ENCODE results near the gene LRRC47.
A peak's percentile ranks its signal among the peaks of the same experiment; 100 is the strongest.

Gene LRRC47

DNA sequence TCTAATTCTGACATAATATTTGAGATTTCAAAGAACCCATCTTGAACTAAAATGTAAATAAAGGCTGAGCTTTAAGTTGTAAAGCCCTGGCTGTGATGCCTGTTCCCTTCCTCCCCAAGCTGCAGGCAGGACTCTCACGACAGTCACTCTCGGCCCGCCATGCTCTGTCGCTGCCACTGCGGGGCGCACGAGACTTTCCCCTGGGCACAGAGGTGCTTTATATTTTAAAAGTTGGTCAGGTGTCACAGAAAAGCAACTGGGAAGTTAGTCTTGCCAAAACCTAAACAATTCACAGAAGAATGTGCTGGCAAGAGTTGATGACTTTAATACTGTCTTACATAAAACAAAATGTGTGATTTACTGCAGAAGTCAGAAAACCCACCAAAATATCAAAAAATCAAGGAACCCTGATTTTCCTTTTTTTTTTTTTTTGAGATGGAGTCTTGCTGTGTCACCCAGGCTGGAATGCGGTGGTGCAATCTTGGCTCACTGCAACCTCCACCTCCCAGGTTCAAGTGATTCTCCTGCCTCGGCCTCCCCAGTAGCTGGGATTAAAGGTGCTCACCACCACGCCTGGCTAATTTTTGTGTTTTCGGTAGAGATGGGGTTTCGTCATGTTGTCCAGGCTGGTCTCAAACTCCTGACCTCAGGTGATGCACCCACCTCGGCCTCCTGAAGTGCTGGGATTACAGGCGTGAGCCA lies 10.7 kb downstream of the LRRC47 start:
- peak; percentile 8 for DNase-seq

DNA sequence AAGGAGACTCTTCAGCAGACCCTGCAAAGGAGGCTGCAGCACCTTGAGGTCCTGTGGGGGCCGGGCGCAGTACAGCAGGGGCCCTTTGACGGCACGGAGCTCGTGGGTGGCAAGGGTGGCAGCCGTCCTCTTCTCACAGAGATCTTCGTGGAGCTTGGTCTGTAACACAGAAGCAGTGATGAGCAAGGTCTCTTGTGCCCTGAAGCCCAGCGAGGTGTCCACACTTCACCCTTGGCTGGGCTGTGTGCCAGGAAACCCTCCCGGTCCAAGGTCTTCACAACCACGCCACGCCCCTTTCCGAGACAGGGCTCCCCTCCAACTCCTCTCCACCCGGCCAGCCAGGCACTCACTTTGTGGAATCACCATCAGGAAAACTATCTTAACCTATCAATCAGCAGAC lies 11.3 kb downstream of the LRRC47 start:
- DNase-seq = no peak

DNA sequence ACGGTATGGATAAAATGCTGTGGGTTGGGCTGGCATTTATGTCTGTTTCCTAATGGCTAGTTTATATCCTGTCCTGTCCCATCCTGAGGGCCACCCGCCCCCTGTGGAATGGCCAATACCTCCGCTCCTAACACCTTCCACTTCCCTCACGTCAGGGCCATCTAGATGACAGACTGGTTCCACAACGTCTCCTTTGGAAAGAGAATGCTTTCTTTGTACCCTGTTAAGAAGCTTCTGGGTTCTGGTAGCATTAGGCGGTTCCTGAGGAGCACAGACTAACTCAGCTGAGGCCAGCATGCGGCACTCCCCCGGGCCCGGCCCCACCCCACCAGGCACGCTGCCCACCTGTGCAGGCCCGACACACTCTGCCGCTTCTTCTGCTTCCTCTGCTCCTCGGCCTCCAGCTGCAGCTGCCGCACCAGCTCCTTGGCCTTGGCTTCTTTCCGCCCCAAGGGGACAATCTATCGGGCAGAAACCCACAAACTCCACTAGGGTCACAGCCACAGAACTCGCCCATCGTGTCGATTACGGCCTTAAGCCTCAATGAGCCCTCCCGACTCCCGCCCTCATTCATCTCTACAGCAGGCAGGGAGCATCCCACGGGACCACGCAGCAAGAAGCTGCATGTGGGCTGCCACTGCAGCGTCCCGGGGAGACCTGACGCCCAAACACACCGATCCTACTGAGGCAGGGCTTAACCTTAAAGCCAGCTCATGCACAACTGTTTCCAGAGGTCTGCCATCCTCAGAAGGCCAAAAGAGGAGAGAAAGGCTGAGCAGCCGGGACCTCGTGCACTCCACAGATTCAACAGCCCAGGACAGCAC lies 12.4 kb downstream of the LRRC47 start:
- DNase-seq = no peak

DNA sequence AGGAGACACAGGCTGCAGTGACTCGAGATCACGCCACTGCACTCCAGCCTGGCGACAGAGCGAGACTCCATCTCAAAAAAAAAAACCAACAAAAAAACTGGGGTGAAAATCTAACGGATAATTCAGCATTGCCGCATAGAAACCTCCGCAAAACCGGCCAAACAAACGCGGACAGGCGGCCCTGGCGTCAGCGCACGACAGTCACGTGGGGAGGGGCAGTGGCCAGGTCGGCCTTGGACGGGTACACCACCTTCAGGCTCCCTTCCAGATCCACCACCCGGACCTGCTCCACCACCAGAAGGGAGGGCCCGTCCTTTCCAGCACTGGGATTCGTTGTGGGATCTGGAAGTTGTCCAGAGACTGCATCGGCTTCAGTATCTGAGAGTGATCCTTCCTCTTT lies 15.4 kb downstream of the LRRC47 start:
- no peak for DNase-seq

DNA sequence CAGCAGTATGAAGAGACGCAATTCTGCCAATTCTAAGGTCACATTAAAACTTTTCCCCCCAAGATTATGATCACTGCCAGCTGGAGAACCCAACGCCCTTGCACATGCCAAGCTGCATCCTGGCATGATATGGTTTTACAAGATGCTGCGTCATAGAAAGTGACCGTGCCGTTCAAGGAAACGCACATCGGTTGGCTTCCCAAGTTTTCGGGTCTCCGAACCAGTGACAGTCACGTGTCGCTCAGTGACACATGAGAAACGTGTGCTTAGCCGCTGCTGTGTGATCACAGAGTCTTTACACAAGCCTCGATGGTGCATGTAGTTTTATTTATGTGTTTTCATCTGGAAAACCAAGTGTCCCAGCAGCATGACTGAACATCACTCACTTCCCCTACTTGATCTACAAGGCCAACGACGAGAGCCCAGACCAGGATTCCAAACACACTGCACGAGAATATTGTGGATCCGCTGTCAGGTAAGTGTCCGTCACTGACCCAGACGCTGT lies 16.3 kb downstream of the LRRC47 start:
- no peak for DNase-seq

DNA sequence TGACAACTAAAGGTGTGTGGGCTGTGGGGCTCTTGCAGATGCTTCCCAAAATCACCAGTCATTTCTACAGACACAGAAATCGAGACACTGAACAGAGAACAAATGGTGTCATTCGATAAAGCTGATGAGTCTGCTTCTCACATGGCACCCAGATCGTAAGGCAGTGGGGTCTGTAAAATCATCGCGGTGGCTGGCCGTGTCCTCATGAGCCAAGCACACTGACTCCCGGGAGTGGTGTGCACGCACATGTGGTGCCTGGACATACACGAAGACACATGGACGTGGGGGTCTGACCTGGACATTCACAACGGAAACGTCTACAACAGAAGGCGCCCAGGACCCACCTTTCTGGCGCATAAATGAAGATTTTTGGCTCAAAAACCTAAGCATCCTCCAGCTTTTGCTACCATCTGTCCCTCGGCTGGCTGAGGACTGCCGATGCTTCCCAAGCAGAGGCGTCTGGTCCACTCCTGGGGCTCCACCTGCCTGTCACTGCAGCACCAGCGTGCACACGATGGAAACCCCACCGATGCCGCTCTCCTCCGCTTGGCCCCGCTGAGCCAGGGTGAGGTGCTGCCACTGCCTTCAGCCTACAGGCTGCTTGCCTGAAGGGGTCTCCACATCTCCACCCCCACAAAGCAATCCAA lies 16.9 kb downstream of the LRRC47 start:
- no peak for DNase-seq

DNA sequence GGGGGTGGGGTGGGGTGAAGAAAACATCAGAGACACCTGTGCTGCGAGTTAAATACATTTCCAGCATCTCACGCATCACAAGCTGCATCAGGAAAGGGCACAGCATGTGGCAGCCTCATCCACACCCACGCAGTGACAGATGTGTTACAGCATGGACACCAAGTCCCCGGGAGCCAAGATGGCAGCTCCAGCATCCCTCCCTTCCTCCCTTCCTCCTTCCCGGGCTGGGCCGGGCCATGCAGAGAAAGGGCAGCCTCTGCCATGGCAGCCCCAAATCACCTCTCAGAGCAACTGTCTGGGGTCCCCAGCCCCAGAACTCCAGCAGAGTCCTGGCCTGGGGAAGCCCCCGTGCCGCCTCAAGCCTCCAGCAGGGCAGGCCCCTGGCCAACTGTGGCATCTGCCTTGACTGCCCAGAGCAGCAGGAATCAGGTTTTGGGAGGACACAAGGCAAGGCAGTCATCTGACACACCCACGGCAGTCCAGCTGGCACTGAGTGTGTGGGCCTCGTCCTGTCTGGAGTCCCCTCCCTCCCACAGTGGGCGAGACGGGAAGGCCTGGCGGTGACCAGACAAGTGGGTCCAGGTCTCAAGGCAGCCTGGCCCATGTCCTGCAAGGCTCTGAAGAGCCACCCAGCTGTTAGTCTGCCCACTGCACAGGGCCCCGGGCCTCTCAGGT lies 17.6 kb downstream of the LRRC47 start:
- no peak for DNase-seq

DNA sequence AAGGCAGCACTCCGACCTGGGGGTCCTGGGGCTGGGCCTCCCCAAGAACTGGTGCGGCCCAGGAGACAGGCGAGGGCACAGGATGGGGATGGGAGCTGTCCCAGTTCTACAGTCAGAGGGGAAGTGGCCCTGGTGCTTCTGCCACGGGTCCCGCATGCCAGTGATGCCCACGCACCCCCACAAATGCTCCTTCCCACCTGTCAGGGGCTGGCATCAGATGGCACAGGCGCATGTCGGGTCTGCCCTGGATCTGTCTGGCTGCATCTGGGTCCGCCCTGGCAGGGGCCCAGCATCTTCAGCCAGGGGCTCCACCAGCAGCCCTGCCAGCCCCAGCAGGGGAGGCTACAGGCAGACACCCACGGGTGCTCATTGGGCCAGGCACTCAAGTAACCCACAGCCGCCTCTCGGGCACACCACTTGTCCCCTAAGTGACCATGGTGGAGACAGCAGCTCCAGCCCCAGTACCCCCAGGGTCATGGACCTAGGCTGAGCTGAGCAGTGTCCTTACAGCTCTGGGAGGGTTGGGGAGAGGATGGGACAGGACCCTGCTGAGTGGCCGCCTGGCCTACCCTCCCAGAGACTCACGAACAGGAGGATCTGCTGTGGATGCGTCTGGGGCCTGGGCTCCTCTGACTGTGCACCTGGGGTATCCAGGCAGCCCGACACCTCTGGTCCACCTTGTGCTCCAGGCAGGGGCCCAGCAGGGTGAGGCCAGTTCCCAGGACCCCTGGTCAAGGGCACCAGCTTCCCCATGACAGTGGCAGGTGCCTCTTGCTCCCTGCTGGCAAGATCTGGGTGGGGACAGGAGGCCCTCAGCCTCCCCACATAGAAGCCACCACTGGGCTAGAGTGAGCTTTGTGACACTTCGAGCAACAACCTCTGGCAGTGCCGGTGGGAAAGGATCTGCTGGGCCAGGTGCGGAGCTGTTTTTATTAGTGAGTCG lies 18.4 kb downstream of the LRRC47 start:
- no peak for DNase-seq

DNA sequence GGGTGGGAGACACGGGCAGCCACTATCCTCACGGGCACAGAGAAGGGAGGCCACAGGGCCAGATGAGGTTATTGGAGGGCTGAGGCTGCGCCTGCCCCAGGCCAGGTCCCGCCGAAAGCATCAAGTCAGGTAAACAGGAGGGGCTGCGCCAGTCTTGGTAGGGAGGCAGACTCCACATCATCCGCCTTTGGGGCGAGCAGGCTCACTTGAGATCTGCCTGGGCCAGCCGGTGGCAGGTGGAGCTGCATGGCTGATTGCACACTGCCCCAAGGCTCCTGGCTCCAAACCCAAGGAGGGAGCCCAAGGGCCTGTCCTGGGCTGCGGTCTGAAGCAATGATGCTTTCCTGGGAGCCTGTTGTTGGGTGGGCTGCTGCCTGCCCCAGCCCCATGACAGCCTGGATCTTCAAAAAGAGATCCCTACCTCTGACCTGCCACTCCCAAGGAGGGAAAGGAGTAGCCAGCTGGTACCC lies 19.2 kb downstream of the LRRC47 start:
- no peak for DNase-seq

DNA sequence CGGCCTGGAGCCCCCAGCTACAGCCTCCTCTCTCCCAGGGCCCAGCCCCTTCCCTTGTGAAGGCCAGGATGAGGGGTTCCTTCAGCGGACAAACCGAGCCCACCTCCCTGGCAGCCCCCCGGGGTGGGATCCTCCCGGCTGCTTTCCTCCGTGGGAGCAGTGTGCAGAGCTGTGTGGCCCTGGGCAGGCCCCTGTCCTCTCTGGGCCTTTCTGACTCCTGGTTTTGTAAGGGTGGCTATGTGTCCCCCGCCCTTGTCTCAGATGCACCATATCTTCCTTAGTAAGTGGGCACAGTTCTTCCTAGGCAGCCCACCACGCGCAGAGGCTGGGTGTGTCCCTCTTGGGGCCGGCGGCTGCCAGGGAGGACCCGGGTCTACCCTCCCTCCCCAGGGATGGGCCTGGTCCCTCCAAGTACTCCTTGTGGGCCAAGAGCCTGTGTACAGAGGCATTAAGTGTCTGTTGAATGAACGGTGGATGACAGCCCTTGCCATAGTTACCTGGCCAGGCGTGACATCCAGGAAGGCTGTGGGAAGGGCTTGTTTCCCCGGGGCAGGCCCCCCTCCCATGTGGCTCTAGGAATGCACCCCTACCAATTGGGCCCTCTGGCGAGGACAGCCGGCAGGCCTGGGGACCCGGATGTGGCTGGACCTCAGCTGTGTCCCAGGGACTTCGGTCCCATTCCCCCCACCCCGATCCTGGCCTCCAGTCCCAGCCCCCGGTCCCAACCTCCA lies 19.9 kb downstream of the LRRC47 start:
- no peak for DNase-seq

DNA sequence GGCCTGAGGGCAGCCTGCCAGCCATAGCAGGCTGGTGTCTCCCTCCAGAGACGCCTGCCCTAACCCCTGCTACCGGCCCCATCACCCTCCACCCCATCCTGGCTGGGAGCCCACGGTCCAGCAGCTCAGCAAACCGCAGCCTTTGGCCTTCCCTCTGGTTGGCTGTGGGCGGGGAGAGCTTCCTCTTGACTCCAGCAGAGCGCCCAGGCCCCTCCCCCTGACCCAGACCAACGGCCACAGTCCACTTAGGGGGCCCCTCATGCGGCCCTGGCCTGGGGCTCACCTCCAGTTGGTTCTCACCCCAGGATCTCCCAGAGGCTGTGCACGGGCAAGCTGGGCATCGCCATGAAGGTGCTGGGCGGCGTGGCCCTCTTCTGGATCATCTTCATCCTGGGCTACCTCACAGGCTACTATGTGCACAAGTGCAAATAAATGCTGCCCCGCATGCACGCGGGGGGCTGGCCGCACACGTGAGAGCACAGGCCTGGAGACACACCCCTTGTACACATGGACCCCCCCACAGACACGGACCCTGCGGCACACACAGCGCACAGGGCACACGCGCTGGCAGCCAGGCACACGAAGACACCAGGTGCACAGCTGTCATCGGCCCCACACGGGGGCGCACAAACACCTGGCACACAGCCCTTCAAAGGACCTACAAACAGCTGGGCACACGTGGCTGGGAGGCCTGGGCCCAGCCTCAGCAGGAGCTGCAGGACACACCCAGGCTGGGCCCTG lies 20.6 kb downstream of the LRRC47 start:
- peak; percentile 63 for DNase-seq

DNA sequence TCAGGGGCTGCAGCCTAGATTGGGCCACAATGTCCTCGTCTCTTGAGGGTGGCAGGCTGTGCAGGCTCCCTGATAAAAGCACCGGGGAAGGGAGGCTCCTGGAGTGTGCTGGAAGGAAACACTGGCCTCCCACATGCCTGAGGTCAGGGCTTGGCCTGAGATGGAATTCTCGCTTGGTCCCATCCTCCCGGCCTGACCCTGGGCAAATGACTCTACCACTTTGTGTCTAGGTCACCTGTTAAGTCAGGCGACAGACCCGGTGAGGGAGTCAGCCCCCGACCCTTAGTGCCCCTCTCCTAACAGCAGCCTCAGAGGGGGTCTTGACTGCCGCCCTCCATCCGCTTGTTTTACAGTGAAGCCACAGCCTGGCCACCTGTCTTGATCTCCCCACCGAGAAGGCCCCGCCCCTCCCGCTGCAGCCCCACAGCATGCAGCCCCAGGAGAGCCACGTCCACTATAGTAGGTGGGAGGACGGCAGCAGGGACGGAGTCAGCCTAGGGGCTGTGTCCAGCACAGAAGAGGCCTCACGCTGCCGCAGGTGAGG lies 21.3 kb downstream of the LRRC47 start:
- DNase-seq = no peak

DNA sequence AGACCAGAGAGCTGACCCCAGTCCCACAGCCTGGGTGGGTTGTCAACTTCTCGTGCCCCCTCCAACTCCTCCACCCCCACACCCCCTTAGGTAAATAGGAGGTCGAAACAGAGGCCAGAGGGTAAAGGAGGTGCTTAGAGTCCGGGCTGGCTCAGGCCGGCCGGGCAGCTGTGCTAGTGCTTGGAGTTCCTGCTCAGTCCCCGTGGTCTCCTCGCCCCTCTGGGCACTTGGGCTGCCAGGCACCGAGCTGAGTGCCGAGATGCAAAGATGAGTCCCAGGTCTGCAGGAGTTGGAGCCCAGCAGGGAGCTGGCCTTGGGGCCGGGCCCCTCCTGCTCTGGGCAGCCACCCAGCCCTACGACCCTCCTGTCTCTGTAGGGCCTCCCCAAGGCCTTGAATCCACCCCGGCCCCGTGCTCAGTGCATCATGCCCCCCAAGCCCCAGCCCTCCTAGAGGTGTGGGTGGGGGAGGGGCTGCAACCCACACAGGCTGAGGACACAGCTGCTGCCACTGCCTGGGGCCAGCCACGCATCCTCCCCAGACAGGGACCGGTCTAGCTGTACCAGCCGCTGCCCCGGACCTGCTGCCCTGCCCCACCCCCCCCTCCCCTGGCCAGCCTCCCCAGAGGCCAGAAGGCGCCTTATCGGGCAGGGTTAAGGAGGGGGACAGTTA lies 21.9 kb downstream of the LRRC47 start:
- DNase-seq = no peak

DNA sequence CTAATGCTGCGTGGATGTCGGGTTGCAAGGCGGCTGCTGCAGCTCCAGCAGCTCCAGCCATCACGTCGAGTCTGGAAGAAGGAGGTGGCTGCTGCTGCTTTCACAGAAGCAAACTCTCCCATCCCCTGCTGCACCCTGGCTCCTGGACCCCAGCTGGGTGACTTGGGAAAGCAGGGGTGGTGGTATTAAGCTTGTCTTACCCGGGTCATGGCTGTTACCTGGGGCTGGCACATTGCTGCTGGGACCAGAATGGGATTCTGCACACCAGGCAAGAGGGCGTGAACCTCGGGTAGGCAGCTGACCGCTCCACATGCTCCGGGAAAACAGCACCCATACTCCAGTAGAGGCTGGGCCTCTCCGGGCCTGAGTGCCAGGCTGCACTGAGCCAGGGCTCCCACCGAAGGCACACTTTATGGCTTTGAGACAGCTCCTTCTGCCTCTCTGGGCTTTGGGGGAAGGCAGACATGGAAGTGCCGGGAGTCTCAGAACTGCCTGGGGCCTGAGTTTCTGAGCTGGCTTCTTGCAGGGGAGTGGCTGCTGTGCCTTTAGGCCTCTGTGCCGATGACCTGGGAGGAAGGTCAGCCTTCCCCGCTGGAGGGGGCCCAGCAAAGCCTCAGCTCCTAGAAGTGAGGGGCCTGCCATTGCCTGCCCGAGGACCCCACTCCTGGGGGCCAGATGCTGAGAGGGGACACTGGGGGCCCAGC lies 22.6 kb downstream of the LRRC47 start:
- DNase-seq = no peak

DNA sequence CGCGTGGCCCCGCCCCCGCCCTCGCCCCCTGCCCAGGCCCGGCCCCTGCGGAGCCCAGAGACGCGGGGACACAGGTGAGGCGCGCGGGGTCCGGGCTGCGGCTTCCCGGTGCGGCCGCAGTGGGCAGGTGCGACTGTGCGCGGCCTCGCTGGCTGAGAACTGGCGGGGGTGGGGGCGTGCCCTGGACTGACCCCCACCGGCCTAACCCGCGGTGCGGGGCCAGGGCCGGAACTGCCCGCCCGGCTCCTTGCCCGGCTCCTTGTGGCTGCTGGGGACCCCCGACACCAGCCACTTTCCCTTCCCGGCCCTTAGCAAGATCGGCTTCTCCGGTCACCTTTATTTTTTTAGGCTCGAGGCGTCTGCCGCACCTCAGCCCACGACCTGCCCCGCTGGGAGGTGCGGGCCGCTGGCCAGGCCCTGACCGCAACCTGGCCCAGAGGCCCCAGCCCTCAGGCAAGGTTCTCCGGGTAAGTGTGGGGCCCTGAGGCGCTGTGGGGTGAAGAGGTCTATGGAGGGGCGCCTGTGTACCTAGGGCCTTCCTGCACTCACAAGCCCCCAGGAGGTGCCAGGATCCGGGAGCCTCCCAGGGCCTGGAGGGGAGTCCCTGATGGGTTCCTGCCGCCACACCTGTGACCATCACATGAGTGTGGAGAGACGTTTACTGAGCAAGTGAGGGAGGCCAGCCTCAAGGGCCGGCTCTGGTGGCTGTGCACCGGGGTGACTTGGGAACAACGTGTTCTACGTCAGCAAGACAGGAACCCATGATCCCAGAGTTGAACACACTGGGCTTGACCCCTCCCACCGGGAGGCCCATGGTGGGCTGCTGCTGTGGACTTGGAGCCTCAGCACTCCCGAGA lies 23.4 kb downstream of the LRRC47 start, which contains the start of gene SMIM1:
Gene SMIM1 (plus strand): TSS at position 35 of the 857 bp plus-strand sequence. CDS start 2,625 bp downstream, outside the sequence.
- no peak for DNase-seq

DNA sequence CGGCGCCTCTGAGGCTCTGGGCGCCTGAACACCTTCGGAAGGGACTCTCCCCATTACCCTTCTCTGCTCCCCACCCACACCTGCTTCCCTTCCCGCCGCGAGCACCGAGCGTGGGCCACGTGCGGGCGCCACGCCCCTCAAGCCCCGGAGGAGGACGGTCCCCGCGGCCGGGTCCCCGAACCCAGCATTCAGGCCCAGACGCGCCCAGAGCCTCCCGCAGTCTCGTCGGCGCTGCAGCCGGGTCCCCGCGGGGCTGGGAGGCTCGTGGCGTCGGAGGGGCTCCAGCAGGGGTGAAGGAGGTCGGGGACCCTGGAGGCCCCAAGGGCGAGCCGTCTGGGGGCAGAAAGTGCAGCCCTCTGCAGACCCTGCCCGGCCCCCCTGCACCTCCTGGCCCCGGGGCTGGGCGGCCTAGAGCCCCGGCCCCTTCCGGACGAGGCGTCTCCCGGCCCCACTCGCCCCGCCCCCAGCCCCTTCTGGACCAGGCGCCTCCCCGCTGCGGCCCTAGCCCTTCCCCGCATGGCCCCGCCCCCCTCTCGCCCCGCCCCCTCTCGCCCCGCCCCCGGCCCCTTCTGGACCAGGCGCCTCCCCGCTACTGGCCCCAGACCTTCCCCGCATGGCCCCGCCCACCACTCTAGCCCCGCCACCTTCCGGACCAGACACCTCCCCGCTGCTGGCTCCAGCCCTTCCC lies 24.1 kb downstream of the LRRC47 start:
- peak; percentile 44 for DNase-seq

All from NCI-H526 treated with DMSO at 0.1 percent for 48 hours (cell line).